HG03520 (cell line): ENCODE data around the gene STAMBP.

Experiments used
- ATAC-seq: cut with Tn5 transposase; IDR thresholded peaks from one replicate; pipeline ENCODE4 v1.9.1; 2021; ENCODE audit warnings: mild to moderate bottlenecking, moderate library complexity; ENCODE audit not compliant: unreplicated experiment

Gene STAMBP

DNA sequence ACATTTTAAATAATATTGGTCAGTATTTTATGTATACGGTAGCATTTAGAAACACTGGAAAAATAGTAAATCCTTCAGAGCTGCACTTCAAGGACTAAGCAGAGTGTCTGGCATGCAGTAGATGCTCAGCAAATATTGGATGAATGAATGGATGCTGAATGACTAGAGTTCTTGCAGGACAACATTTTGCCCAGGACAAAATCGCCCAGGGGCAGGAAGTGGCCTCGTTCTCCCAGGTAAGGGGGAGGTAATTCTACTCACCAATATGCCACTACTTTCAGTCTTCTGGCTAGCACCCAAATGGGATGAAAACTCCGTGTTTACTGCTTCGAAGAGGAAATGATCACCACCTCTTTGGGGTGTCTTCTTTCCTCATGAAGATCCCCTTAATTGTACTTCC lies 93.9 kb downstream of the STAMBP start:
- ATAC-seq, result no peak
